Hepatocyte (in vitro differentiated cells): ENCODE data around the gene XPO4. TPM values are rescaled to one million over a fixed set of nuclear protein-coding genes. Genes with fewer than 3 reads are reported as not detected.

ENCODE experiments used
- DNase-seq: peaks from one replicate; pipeline ENCODE4 v3.0.0-alpha.2; 2016; ENCODE audit warnings: low spot score
- H2AFZ ChIP-seq: fragments of 200-600 bp; sonication (generic); 2 replicates; pipeline ENCODE4 v1.6.0; 2016; ENCODE audit warnings: antibody characterized with exemption, mild to moderate bottlenecking
- H3K27ac ChIP-seq: fragments of 200-600 bp; sonication (generic); 2 replicates; pipeline ENCODE4 v1.5.1; 2016; ENCODE audit warnings: mild to moderate bottlenecking
- H3K27me3 ChIP-seq: fragments of 200-600 bp; sonication (generic); 2 replicates; pipeline ENCODE4 v1.6.1; 2016
- H3K36me3 ChIP-seq: fragments of 200-600 bp; sonication (generic); replicated peaks from 2 replicates; pipeline ENCODE4 v1.5.1; 2016; ENCODE audit warnings: low read depth; ENCODE audit not compliant: insufficient read depth
- H3K4me1 ChIP-seq: fragments of 200-600 bp; sonication (generic); 2 replicates; pipeline ENCODE4 v1.5.1; 2016; ENCODE audit warnings: mild to moderate bottlenecking, moderate library complexity; ENCODE audit not compliant: insufficient read depth
- H3K4me2 ChIP-seq: fragments of 200-600 bp; sonication (generic); 2 replicates; pipeline ENCODE4 v1.6.0; 2016
- H3K4me3 ChIP-seq: fragments of 200-600 bp; sonication (generic); 2 replicates; pipeline ENCODE4 v1.5.1; 2016; ENCODE audit warnings: mild to moderate bottlenecking
- H3K79me2 ChIP-seq: fragments of 200-600 bp; sonication (generic); 2 replicates; pipeline ENCODE4 v1.6.0; 2017; ENCODE audit warnings: mild to moderate bottlenecking
- H3K9me2 ChIP-seq: fragments of 200-600 bp; sonication (generic); replicated peaks from 2 replicates; pipeline ENCODE4 v1.6.0; 2017; ENCODE audit warnings: mild to moderate bottlenecking; ENCODE audit not compliant: insufficient read depth
- H3K9me3 ChIP-seq: fragments of 200-600 bp; sonication (generic); 2 replicates; pipeline ENCODE4 v1.5.1; 2016; ENCODE audit warnings: low read depth, mild to moderate bottlenecking
- H4K20me1 ChIP-seq: fragments of 200-600 bp; sonication (generic); 2 replicates; pipeline ENCODE4 v1.6.0; 2016; ENCODE audit warnings: mild to moderate bottlenecking; ENCODE audit not compliant: insufficient read depth, poor library complexity, severe bottlenecking
- EZH2 ChIP-seq: fragments of 200-600 bp; sonication (generic); IDR thresholded peaks from 2 replicates; pipeline ENCODE4 v1.6.1; 2016; ENCODE audit warnings: antibody characterized with exemption, mild to moderate bottlenecking, borderline replicate concordance
- EZH2phosphoT487 ChIP-seq: fragments of 200-600 bp; sonication (generic); IDR thresholded peaks from one replicate; pipeline ENCODE4 v1.6.1; 2018; ENCODE audit warnings: antibody characterized with exemption, mild to moderate bottlenecking, low read depth, moderate library complexity; ENCODE audit not compliant: unreplicated experiment, severe bottlenecking
- WGBS: methylation state at CpG from one replicate; pipeline ENCODE4 v1.1.6; 2016; ENCODE audit warnings: low lambda C conversion rate; ENCODE audit errors: missing lambda C conversion rate; 5-methylcytosine and 5-hydroxymethylcytosine counted together
- polyA plus RNA-seq: library from polyadenylated mRNA; unstranded; fragments of >200 nt; fragmentation: Nextera tagmentation; extraction: Ambion mirVana; gene quantifications from 2 replicates; pipeline ENCODE4 v1.2.1, GENCODE V29; 2016
- total RNA-seq: library from RNA; depleted of rRNA; stranded (reverse); fragments of >200 nt; gene quantifications from 2 replicates; pipeline ENCODE4 v1.2.3, GENCODE V29; 2014
- TF ChIP-seq, protein P1 (sequence below): fragments of 200-600 bp; sonication (generic); IDR thresholded peaks from 2 replicates; pipeline ENCODE4 v1.5.1; 2016; ENCODE audit warnings: antibody characterized with exemption, mild to moderate bottlenecking; ENCODE audit not compliant: poor library complexity

XPO4 gene
- total and polyA plus RNA-seq, 2 experiments from 2014 or later, result 3.4 to 20.7 TPM

DNA sequence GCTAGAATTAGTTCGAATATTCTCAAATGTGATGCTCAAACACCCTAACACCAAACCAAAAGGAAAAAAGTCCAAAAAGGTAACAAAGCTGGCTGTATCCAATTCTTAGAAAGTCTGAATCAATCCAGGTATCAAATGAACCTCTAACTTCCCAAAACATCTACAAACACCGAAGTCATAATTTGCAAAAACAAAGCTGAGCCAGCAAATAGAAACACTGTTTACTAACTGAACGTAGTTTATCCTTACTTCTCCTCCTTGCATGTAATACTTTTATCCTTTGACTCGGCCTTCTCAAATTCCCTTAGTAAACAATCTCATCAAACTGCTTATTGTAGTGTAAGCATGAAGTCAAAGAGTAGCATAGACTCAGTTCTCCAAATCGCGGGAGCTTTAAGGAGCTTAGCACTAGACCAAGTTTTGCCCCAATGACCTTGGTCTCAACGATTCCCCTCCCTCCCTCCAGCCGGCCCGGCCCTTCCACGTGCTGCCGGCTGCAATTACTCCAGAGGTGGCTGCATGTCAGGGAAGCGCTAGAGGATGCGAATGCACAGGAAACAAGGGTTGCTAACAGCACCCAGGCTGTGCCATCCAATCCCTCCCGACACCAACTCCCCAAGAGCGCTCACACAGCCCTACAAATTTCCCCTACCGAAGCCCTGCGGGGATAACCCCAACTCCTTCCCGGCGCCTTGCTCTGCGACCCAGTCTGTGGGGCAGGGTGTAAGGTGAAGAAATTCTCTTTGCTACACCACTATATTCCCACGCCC lies 693 bp downstream of the XPO4 start:
- no peaks in the 10 kb centered on the region for H3K4me1 ChIP-seq
- TF ChIP-seq, protein P1, sequence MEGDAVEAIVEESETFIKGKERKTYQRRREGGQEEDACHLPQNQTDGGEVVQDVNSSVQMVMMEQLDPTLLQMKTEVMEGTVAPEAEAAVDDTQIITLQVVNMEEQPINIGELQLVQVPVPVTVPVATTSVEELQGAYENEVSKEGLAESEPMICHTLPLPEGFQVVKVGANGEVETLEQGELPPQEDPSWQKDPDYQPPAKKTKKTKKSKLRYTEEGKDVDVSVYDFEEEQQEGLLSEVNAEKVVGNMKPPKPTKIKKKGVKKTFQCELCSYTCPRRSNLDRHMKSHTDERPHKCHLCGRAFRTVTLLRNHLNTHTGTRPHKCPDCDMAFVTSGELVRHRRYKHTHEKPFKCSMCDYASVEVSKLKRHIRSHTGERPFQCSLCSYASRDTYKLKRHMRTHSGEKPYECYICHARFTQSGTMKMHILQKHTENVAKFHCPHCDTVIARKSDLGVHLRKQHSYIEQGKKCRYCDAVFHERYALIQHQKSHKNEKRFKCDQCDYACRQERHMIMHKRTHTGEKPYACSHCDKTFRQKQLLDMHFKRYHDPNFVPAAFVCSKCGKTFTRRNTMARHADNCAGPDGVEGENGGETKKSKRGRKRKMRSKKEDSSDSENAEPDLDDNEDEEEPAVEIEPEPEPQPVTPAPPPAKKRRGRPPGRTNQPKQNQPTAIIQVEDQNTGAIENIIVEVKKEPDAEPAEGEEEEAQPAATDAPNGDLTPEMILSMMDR, result no peak
- no peak for TF ChIP-seq EZH2phosphoT487
- TF ChIP-seq EZH2, result no peak
- H2AFZ ChIP-seq, result peak overlapping the region; percentile 88
- WGBS, result 4% methylated on average over 21 of the region's 21 CpGs
- no peaks in the 10 kb centered on the region for H3K36me3 ChIP-seq
- peaks cover 51% of the 10 kb centered on the region for H3K79me2 ChIP-seq
- peak overlapping the region; percentile 89 for H3K4me2 ChIP-seq
- DNase-seq, result peak; percentile 71
- H3K9me3 ChIP-seq, result no peaks in the 10 kb centered on the region
- peak overlapping the region; percentile 83 for H3K4me3 ChIP-seq
- no peaks in the 10 kb centered on the region for H4K20me1 ChIP-seq
- no peaks in the 10 kb centered on the region for H3K9me2 ChIP-seq
- H3K27ac ChIP-seq, result peak overlapping the region; percentile 99
- H3K27me3 ChIP-seq, result no peaks in the 10 kb centered on the region

DNA sequence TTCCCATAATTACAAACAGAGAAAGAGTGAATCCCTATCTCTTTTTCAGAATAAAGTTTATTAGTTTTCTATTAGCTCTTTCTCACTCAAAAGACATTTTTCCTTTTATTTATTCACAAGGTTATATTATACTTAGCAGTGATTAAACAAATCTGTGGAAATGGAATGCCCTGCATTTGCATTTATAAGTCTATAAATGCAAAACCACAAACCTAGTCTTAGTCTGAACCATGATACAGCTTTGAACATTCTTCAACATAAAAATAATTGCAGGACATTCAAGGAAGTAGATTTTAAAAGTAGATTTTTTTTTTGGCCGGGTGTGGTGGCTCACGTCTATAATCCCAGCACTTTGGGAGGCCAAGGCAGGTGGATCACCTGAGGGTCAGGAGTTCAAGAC lies 8.3 kb downstream of the XPO4 start:
- H3K79me2 ChIP-seq, result peaks cover 100% of the 10 kb centered on the region
- no peaks in the 10 kb centered on the region for H3K36me3 ChIP-seq
- H3K9me3 ChIP-seq, result no peaks in the 10 kb centered on the region
- 94% methylated on average over 2 of the region's 2 CpGs for WGBS
- H3K4me2 ChIP-seq, result no peak overlapping the region
- DNase-seq, result no peak
- H4K20me1 ChIP-seq, result peaks cover 12% of the 10 kb centered on the region
- no peak overlapping the region for H2AFZ ChIP-seq
- no peak for TF ChIP-seq EZH2
- TF ChIP-seq, protein P1, result no peak
- TF ChIP-seq EZH2phosphoT487, result no peak
- H3K4me3 ChIP-seq, result no peak overlapping the region
- H3K27ac ChIP-seq, result no peak overlapping the region
- no peaks in the 10 kb centered on the region for H3K4me1 ChIP-seq
- no peaks in the 10 kb centered on the region for H3K27me3 ChIP-seq
- no peaks in the 10 kb centered on the region for H3K9me2 ChIP-seq

DNA sequence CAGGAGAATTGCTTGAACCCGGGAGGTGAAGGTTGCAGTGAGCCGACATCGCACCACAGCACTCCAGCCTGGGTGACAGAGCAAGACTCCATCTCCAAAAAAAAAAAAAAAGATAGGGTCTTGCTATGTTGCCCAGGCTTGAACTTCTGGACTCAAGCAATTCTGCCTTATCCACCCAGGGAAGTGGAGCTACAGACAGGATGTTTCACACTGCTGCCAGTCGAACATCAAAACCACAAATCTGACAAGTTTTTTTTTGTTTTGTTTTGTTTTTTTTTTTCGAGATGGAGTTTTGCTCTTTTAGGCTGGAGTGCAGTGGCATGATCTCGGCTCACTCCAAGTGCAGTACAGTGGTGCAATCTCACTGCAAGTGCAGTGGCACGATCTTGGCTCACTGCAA lies 10.8 kb downstream of the XPO4 start:
- Histone ChIP-seq H3K4me3 (no peak overlapping the region), H3K27ac (no peak overlapping the region), H2AFZ (no peak overlapping the region), H4K20me1 (peaks cover 15% of the 10 kb centered on the region), H3K27me3 (no peaks in the 10 kb centered on the region), H3K79me2 (peaks cover 100% of the 10 kb centered on the region), H3K9me3 (no peaks in the 10 kb centered on the region), H3K36me3 (no peaks in the 10 kb centered on the region), H3K4me1 (no peaks in the 10 kb centered on the region), H3K9me2 (no peaks in the 10 kb centered on the region), H3K4me2 (no peak overlapping the region)
- 98% methylated on average over 7 of the region's 7 CpGs for WGBS
- TF ChIP-seq EZH2 (no peak), EZH2phosphoT487 (no peak)
- TF ChIP-seq, protein P1, result no peak
- no peak for DNase-seq
